ENCODE data around the gene SELPLG.

SELPLG gene

GRCh38 chr12:108613548-108613947 lies 20.1 kb downstream of the SELPLG start:
- peak overlapping the region; percentile 57 to 78 for H3K4ac ChIP-seq (ENCODE audit: low read depth in 1 of 2, low read length in 2 of 2)
- H2BK120ac ChIP-seq (ENCODE audit: low read depth, low read length), result no peak overlapping the region
- peak overlapping the region; percentile 50 for H4K8ac ChIP-seq (ENCODE audit: low read length)
- peak overlapping the region; percentile 17 to 84 for H3K18ac ChIP-seq (ENCODE audit: low read depth in 1 of 2, low read length in 2 of 2)
- no peaks in the 10 kb centered on the region for H3K27me3 ChIP-seq (ENCODE audit: control insufficient read depth in 1 of 2, insufficient read depth in 1 of 2, low read length in 2 of 2)
- H4K91ac ChIP-seq (ENCODE audit: low read length), result peak overlapping the region; percentile 23
- H3K79me1 ChIP-seq (replicated peaks; ENCODE audit: low read length, poor library complexity, severe bottlenecking), result no peaks in the 10 kb centered on the region
- peaks cover 39% of the 10 kb centered on the region for H3K4me1 ChIP-seq (ENCODE audit: control insufficient read depth, insufficient read depth, low read depth, low read length)
- no peaks in the 10 kb centered on the region for H3K36me3 ChIP-seq (ENCODE audit: control insufficient read depth in 1 of 2, insufficient read depth in 2 of 2, low read depth in 1 of 2, low read length in 2 of 2)
- 78% methylated on average over 9 of the region's 9 CpGs for WGBS
- H3K9ac ChIP-seq (ENCODE audit: low read length), result peak overlapping the region; percentile 11
- H3K4me3 ChIP-seq (ENCODE audit: insufficient read depth in 1 of 2, low read depth in 1 of 2, low read length in 2 of 2), result no peak overlapping the region
- no peak overlapping the region for H2AFZ ChIP-seq (ENCODE audit: low read depth, low read length)
- peaks cover 6% of the 10 kb centered on the region for H3K9me3 ChIP-seq (ENCODE audit: control insufficient read depth, low read length)
- H3K4me2 ChIP-seq (ENCODE audit: low read length, poor library complexity, severe bottlenecking), result no peak overlapping the region
- peak overlapping the region; percentile 20 for H2BK5ac ChIP-seq (ENCODE audit: low read depth, low read length, poor library complexity, severe bottlenecking)
- DNase-seq, result peak; percentile 73
- peak overlapping the region; percentile 74 for H2BK15ac ChIP-seq (ENCODE audit: low read depth, poor library complexity, severe bottlenecking)
- H2BK12ac ChIP-seq (ENCODE audit: low read length in 2 of 2), result peak overlapping the region; percentile 78 to 82
- H3K23ac ChIP-seq (ENCODE audit: low read length in 2 of 2), result no peak overlapping the region
- no peak overlapping the region for H3K27ac ChIP-seq (ENCODE audit: low read length, poor library complexity, severe bottlenecking)
- H3K14ac ChIP-seq (ENCODE audit: low read length in 2 of 2), result no peak overlapping the region
- H2AK5ac ChIP-seq (ENCODE audit: low read length, severe bottlenecking), result peak overlapping the region; percentile 90

GRCh38 chr12:108612788-108613282 lies 20.9 kb downstream of the SELPLG start:
- WGBS, result 82% methylated on average over 8 of the region's 8 CpGs

GRCh38 chr12:108611884-108612415 lies 21.7 kb downstream of the SELPLG start:
- Histone ChIP-seq H3K4me2 (ENCODE audit: low read length, poor library complexity, severe bottlenecking) (no peak overlapping the region), H3K4ac (ENCODE audit: low read depth in 1 of 2, low read length in 2 of 2) (no peak overlapping the region), H2BK120ac (ENCODE audit: low read depth, low read length) (no peak overlapping the region), H3K9me3 (ENCODE audit: control insufficient read depth, low read length) (peaks cover 6% of the 10 kb centered on the region), H4K91ac (ENCODE audit: low read length) (no peak overlapping the region), H2BK12ac (ENCODE audit: low read length in 2 of 2) (peak overlapping the region in 1 of 2 experiments; percentile 59), H3K23ac (ENCODE audit: low read length in 2 of 2) (no peak overlapping the region), H3K4me1 (ENCODE audit: control insufficient read depth, insufficient read depth, low read depth, low read length) (peaks cover 29% of the 10 kb centered on the region), H3K9ac (ENCODE audit: low read length) (peak overlapping the region; percentile 24), H4K8ac (ENCODE audit: low read length) (no peak overlapping the region), H3K36me3 (ENCODE audit: control insufficient read depth in 1 of 2, insufficient read depth in 2 of 2, low read depth in 1 of 2, low read length in 2 of 2) (no peaks in the 10 kb centered on the region), H2BK5ac (ENCODE audit: low read depth, low read length, poor library complexity, severe bottlenecking) (no peak overlapping the region), H3K79me1 (replicated peaks; ENCODE audit: low read length, poor library complexity, severe bottlenecking) (no peaks in the 10 kb centered on the region), H3K27ac (ENCODE audit: low read length, poor library complexity, severe bottlenecking) (peak overlapping the region; percentile 55), H3K14ac (ENCODE audit: low read length in 2 of 2) (peak overlapping the region in 1 of 2 experiments; percentile 44), H2BK15ac (ENCODE audit: low read depth, poor library complexity, severe bottlenecking) (no peak overlapping the region), H3K18ac (ENCODE audit: low read depth in 1 of 2, low read length in 2 of 2) (peak overlapping the region in 1 of 2 experiments; percentile 79), H2AFZ (ENCODE audit: low read depth, low read length) (no peak overlapping the region), H3K4me3 (ENCODE audit: insufficient read depth in 1 of 2, low read depth in 1 of 2, low read length in 2 of 2) (no peak overlapping the region), H2AK5ac (ENCODE audit: low read length, severe bottlenecking) (no peak overlapping the region), H3K27me3 (ENCODE audit: control insufficient read depth in 1 of 2, insufficient read depth in 1 of 2, low read length in 2 of 2) (no peaks in the 10 kb centered on the region)
- peak; percentile 91 for DNase-seq
- WGBS, result 60% methylated on average over 4 of the region's 5 CpGs

More at GRCh38 chr12:108612788-108613282, 20.9 kb downstream of the SELPLG start:
- no peak overlapping the region for H4K8ac ChIP-seq (ENCODE audit: low read length)
- peaks cover 6% of the 10 kb centered on the region for H3K9me3 ChIP-seq (ENCODE audit: control insufficient read depth, low read length)
- H2BK12ac ChIP-seq (ENCODE audit: low read length in 2 of 2), result peak overlapping the region; percentile 61 to 85
- H3K23ac ChIP-seq (ENCODE audit: low read length in 2 of 2), result peak overlapping the region in 1 of 2 experiments; percentile 37
- H2BK5ac ChIP-seq (ENCODE audit: low read depth, low read length, poor library complexity, severe bottlenecking), result no peak overlapping the region
- no peaks in the 10 kb centered on the region for H3K27me3 ChIP-seq (ENCODE audit: control insufficient read depth in 1 of 2, insufficient read depth in 1 of 2, low read length in 2 of 2)
- peak overlapping the region in 1 of 2 experiments; percentile 76 for H3K18ac ChIP-seq (ENCODE audit: low read depth in 1 of 2, low read length in 2 of 2)
- H3K4me1 ChIP-seq (ENCODE audit: control insufficient read depth, insufficient read depth, low read depth, low read length), result peaks cover 36% of the 10 kb centered on the region
- no peak overlapping the region for H2BK120ac ChIP-seq (ENCODE audit: low read depth, low read length)
- no peak overlapping the region for H3K4me3 ChIP-seq (ENCODE audit: insufficient read depth in 1 of 2, low read depth in 1 of 2, low read length in 2 of 2)
- no peak for DNase-seq
- no peak overlapping the region for H3K4me2 ChIP-seq (ENCODE audit: low read length, poor library complexity, severe bottlenecking)
- H4K91ac ChIP-seq (ENCODE audit: low read length), result peak overlapping the region; percentile 19
- H3K27ac ChIP-seq (ENCODE audit: low read length, poor library complexity, severe bottlenecking), result no peak overlapping the region
- H3K79me1 ChIP-seq (replicated peaks; ENCODE audit: low read length, poor library complexity, severe bottlenecking), result no peaks in the 10 kb centered on the region
- H3K14ac ChIP-seq (ENCODE audit: low read length in 2 of 2), result peak overlapping the region in 1 of 2 experiments; percentile 77
- no peak overlapping the region for H2AFZ ChIP-seq (ENCODE audit: low read depth, low read length)
- no peak overlapping the region for H2BK15ac ChIP-seq (ENCODE audit: low read depth, poor library complexity, severe bottlenecking)
- peak overlapping the region in 1 of 2 experiments; percentile 62 for H3K4ac ChIP-seq (ENCODE audit: low read depth in 1 of 2, low read length in 2 of 2)
- H3K9ac ChIP-seq (ENCODE audit: low read length), result no peak overlapping the region
- H2AK5ac ChIP-seq (ENCODE audit: low read length, severe bottlenecking), result peak overlapping the region; percentile 90
- no peaks in the 10 kb centered on the region for H3K36me3 ChIP-seq (ENCODE audit: control insufficient read depth in 1 of 2, insufficient read depth in 2 of 2, low read depth in 1 of 2, low read length in 2 of 2)

DNA sequence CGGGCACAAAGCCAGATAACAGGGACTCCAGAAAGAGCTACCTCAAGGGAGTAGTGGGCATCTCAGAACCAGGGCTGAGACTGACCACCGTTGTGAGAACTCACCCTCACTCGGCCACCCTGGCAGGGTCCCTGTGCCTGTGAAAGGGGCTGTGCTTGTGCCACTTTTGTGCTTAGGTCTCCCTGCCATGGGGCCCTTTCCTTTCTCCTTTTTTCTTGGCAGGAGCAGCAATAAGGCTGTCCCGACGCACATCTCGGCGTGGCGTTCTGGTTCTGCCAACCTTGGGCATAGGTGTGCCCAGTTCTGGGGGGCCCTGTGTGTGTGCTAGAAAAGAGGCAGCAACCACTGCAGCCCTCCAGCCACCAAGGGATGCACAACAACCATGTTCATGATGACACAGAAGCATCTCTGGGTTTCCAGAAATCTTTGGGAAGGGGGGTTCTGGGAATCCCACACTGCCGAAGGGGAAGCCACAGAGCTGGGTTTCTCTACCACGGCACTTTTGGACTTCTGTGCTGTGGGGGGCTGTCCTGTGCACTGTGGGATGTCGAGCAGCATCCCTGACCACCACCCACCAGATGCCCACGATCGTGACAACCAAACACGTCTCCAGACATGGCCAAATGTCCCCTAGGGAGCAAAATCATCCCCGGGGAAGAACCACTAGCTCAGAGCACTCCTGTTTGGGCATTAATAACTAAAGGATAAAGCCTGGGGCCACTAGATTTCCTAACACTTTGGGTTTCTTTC lies 22.7 kb downstream of the SELPLG start:
- Histone ChIP-seq H3K9me3 (ENCODE audit: control insufficient read depth, low read length) (peaks cover 6% of the 10 kb centered on the region), H2BK5ac (ENCODE audit: low read depth, low read length, poor library complexity, severe bottlenecking) (no peak overlapping the region), H3K36me3 (ENCODE audit: control insufficient read depth in 1 of 2, insufficient read depth in 2 of 2, low read depth in 1 of 2, low read length in 2 of 2) (no peaks in the 10 kb centered on the region), H2BK120ac (ENCODE audit: low read depth, low read length) (peak overlapping the region; percentile 45), H3K4me2 (ENCODE audit: low read length, poor library complexity, severe bottlenecking) (no peak overlapping the region), H2AK5ac (ENCODE audit: low read length, severe bottlenecking) (peak overlapping the region; percentile 85), H3K23ac (ENCODE audit: low read length in 2 of 2) (no peak overlapping the region), H3K4ac (ENCODE audit: low read depth in 1 of 2, low read length in 2 of 2) (peak overlapping the region in 1 of 2 experiments; percentile 71), H3K79me1 (replicated peaks; ENCODE audit: low read length, poor library complexity, severe bottlenecking) (no peaks in the 10 kb centered on the region), H3K27ac (ENCODE audit: low read length, poor library complexity, severe bottlenecking) (no peak overlapping the region), H3K4me3 (ENCODE audit: insufficient read depth in 1 of 2, low read depth in 1 of 2, low read length in 2 of 2) (no peak overlapping the region), H4K8ac (ENCODE audit: low read length) (no peak overlapping the region), H3K4me1 (ENCODE audit: control insufficient read depth, insufficient read depth, low read depth, low read length) (peaks cover 28% of the 10 kb centered on the region), H2AFZ (ENCODE audit: low read depth, low read length) (no peak overlapping the region), H3K27me3 (ENCODE audit: control insufficient read depth in 1 of 2, insufficient read depth in 1 of 2, low read length in 2 of 2) (no peaks in the 10 kb centered on the region), H3K14ac (ENCODE audit: low read length in 2 of 2) (peak overlapping the region in 1 of 2 experiments; percentile 53), H3K9ac (ENCODE audit: low read length) (no peak overlapping the region), H4K91ac (ENCODE audit: low read length) (peak overlapping the region; percentile 27), H2BK12ac (ENCODE audit: low read length in 2 of 2) (peak overlapping the region; percentile 85 to 94), H2BK15ac (ENCODE audit: low read depth, poor library complexity, severe bottlenecking) (peak overlapping the region; percentile 64), H3K18ac (ENCODE audit: low read depth in 1 of 2, low read length in 2 of 2) (peak overlapping the region in 1 of 2 experiments; percentile 46)
- DNase-seq, result no peak
- WGBS, result 94% methylated on average over 15 of the region's 15 CpGs
